ES-I3 (cell line): ENCODE results near the gene SDF2L1.
"Not testable (repeated sequence)": the region's sequence is repeated elsewhere in the genome, so short reads cannot be mapped to it uniquely, and the experiment has no call there.

Experiments
- H3K36me3 ChIP-seq: 2 replicates; pipeline ENCODE4 v1.6.1; 2013; ENCODE audit warnings: mild to moderate bottlenecking, low read length, control low read depth, moderate library complexity; ENCODE audit not compliant: insufficient read depth
- H3K4me1 ChIP-seq: 2 replicates; pipeline ENCODE4 v1.6.1; 2013; ENCODE audit warnings: mild to moderate bottlenecking, control low read depth, low read length; ENCODE audit not compliant: insufficient read depth
- H3K9ac ChIP-seq: 2 replicates; pipeline ENCODE4 v1.6.1; 2013; ENCODE audit warnings: low read depth, mild to moderate bottlenecking, low read length, moderate library complexity
- H3K9me3 ChIP-seq: 2 replicates; pipeline ENCODE4 v1.6.1; 2013; ENCODE audit warnings: mild to moderate bottlenecking, low read length, moderate library complexity; ENCODE audit not compliant: control insufficient read depth, insufficient read depth

SDF2L1 gene

DNA sequence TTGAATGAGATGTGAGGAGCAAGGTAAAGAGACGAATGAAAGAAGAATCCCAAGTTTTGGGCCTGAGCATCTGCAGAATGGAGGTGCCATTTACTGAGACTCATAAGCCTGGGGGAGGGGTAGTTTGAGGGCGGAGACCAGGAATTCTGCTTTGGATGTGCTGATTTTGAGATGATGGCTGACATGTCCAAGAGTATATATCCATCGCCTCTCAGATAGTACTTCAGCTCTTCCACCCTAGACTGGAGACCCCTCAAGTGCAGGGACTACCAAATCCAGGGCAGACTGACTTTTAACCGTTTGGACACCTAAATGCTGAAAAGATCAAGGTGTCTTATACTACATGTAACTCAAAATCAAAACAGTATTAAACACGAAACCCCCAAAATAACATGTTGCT lies 1.3 kb upstream of the SDF2L1 start:
- Histone ChIP-seq H3K4me1 (no peaks in the 10 kb centered on the region), H3K9ac (no peak overlapping the region), H3K36me3 (no peaks in the 10 kb centered on the region), H3K9me3 (no peaks in the 10 kb centered on the region)

DNA sequence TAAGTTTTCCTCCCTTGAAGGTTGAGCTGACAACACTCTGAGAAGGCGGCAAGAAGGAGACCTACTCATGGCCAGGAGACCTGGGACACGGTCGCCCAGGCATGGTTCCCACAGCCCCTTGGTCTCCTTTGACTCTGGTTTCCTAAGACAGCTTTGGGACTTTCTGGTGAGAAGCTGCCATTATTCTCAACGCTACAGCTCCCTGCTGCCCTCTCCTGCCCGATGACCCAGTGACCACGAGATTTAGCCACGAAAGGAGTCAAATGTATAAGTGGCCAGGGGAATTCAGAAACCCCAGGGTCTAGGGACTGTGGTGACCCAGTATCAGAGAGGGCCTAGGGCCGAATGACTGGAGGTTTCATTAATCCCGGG lies 699 bp upstream of the SDF2L1 start:
- Histone ChIP-seq H3K36me3 (no peaks in the 10 kb centered on the region), H3K4me1 (no peaks in the 10 kb centered on the region), H3K9me3 (no peaks in the 10 kb centered on the region), H3K9ac (peak overlapping the region; percentile 73)

DNA sequence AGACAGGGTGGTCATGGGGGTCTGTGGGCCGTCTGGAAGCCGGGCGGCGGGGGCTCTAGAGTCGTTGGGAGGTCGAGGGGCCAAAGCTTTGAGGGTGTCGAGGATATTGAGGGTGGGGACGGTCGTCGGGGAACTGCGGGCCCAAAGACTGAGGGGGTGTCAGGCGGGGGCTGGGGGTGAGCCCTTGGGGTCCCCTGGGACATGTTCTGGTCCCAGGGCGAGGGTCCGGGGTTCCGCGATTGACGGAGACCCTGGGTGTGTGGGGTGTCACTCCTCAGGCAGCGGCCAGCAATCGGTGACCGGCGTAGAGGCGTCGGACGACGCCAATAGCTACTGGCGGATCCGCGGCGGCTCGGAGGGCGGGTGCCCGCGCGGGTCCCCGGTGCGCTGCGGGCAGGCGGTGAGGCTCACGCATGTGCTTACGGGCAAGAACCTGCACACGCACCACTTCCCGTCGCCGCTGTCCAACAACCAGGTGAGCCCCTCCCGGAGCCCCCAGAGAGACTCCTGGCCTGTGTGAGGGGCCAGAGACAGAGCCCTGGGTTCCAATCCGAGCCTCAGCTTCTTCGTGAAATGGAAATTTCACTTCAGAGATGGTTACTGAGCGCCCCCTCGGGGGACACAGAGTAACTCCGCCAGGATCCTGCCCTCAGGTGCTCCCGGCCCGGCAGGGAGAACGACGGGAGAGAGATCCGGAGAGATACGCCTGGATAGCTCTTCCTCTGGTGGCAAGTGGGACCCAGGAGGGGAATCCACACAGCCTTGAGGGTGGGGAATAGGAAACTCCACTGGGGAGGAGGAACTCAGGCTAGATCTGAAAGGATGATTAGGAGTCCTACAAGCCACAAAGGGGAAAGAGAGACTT lies 714 bp downstream of the SDF2L1 start:
- Histone ChIP-seq H3K4me1 (no peaks in the 10 kb centered on the region), H3K9ac (peak overlapping the region; percentile 78), H3K36me3 (no peaks in the 10 kb centered on the region), H3K9me3 (no peaks in the 10 kb centered on the region)

DNA sequence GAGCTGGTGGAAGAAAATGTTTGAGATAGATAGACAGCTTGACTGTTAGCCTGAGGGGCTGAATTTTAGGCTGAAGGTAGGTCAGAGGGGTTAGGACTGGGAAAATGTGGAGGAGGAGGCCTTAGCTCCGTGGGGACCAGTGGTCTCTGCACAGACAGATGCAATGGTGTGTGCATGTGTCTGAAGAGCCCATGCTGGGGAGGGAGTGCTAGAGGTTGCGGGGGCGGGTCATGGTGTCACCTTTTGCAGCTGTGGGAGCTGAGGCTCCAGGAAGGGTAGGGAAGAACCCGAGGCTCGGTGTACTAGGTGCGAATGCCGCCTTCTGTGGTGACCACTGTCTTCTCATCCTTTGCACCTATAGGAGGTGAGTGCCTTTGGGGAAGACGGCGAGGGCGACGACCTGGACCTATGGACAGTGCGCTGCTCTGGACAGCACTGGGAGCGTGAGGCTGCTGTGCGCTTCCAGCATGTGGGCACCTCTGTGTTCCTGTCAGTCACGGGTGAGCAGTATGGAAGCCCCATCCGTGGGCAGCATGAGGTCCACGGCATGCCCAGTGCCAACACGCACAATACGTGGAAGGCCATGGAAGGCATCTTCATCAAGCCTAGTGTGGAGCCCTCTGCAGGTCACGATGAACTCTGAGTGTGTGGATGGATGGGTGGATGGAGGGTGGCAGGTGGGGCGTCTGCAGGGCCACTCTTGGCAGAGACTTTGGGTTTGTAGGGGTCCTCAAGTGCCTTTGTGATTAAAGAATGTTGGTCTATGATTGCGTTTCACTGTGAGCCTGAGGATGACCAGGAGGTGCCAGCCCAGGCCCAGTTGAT lies 1.6 kb downstream of the SDF2L1 start:
- H3K9ac ChIP-seq = 0 out of 2 replicates have a peak overlapping the region, but pooled peaks have one; percentile 78
- no peaks in the 10 kb centered on the region for H3K9me3 ChIP-seq
- no peaks in the 10 kb centered on the region for H3K4me1 ChIP-seq
- H3K36me3 ChIP-seq = no peaks in the 10 kb centered on the region

DNA sequence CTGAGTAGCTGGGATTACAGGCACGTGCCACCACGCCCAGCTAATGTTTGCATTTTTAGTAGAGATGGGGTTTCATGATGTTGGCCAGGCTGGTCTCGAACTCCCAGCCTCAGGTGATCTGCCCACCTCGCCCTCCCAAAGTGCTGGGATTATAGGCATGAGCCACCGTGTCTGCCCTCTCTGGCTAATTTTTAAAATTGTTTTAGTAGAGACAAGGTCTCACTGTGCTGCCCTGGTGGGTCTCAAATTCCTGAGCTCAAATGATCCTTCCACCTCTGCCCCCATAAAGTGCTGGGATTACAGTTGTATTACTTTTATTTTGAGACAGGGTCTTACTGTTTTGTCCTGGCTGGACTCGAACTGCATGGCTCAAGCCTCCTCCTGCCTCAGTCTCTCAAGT lies 3.4 kb downstream of the SDF2L1 start:
- not testable (repeated sequence) for H3K4me1 ChIP-seq, H3K9me3 ChIP-seq, H3K9ac ChIP-seq, H3K36me3 ChIP-seq

DNA sequence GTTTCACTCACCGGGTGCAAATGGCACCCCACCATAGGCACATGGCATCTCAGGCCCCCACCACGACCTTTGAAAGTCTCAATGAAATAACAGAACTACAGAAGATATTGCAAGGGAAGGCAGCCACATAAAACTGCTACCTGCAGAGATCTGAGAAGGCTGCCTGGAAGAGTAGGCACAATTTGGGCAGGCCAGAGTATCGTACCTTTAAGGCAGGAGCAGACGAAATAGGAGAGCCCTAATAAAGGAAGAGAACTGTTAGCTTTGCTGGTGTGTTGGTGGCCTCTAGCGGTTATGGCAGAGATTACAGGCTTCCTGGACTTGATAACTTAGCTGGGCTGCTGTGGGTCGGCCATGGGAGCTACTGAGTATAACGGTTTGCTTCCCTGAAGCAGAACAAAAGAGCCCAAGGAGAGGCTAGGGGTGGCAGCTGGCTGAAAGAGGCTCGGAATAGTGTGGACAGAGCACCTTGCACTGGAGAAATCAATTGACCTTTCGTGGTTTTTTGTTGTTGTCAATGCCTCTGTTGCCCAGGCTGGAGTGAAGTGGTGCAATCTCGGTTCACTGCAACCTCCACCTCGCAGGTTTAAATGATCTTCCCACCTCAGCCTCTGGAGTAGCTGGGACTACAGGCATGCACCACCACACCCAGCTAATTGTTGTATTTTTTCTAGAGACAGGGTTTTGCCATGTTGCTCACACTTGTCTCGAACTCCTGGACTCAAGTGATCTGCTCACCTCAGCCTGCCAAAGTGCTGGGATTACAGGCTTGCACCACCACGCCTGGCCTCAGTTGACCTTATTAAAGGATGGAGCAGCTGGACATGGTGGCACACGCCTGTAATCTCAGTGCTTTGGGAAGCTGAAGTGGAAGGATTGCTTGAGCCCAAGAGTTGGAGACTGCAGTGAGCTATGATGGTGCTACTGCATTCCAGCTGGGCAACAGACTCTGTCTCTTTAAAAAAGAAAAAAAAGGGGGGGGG lies 4.8 kb downstream of the SDF2L1 start:
- H3K9me3 ChIP-seq = no peaks in the 10 kb centered on the region
- no peaks in the 10 kb centered on the region for H3K4me1 ChIP-seq
- no peaks in the 10 kb centered on the region for H3K36me3 ChIP-seq
- no peak overlapping the region for H3K9ac ChIP-seq

DNA sequence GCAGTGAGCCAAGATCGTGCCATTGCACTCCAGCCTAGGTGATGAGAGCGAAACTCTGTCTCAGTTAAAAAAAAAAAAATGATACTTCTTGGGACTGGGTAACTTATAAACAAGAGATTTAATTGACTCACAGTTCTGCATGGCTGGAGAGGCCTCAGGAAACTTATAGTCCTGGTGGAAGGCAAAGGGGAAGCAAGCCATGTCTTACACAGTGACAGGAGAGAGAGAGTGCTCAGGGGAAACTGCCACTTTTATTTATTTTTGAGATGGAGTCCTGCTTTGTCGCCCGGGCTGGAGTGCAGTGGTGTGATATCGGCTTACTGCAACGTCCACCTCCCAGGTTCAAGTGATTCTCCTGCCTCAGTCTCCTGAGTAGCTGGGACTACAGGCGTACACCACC lies 8.2 kb downstream of the SDF2L1 start:
- Histone ChIP-seq H3K9me3 (no peaks in the 10 kb centered on the region), H3K9ac (no peak overlapping the region), H3K4me1 (no peaks in the 10 kb centered on the region), H3K36me3 (0 out of 2 replicates have a peak, but pooled peaks cover 2% of the 10 kb centered on the region)

DNA sequence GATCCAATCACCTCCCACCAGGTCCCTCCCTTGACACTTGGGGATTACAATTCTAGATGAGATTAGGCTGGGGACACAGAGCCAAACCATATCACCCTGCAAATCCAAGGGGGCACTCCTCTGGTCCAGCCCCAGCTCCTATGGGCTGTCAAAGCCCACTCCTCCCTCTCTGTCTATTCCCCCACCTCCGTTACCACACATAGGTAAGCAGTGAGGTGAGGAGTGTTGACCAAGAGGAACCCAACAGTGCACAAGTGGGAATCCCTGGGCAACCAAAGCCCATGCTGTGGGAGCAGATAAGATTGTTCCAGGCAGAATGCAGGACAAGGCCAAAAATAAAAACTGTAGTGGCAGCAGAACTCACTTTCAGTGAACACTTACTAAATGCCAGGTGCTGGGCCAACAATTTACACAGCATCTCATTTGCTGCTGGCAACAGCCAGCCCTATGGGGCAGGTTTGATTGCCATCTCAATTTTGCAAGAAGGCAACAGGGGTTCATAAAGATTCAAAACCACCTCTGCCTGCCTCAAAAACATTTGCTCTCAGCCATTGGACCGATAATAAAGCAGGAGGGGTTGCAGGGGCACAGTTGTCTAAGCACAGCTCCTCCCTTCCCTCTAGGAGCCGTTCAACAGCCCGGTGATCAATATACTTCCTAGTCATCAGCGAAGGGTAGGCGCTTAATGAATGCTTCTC lies 8.9 kb downstream of the SDF2L1 start:
- peak overlapping the region; percentile 99 for H3K9ac ChIP-seq
- no peaks in the 10 kb centered on the region for H3K9me3 ChIP-seq
- H3K36me3 ChIP-seq = 0 out of 2 replicates have a peak, but pooled peaks cover 2% of the 10 kb centered on the region

DNA sequence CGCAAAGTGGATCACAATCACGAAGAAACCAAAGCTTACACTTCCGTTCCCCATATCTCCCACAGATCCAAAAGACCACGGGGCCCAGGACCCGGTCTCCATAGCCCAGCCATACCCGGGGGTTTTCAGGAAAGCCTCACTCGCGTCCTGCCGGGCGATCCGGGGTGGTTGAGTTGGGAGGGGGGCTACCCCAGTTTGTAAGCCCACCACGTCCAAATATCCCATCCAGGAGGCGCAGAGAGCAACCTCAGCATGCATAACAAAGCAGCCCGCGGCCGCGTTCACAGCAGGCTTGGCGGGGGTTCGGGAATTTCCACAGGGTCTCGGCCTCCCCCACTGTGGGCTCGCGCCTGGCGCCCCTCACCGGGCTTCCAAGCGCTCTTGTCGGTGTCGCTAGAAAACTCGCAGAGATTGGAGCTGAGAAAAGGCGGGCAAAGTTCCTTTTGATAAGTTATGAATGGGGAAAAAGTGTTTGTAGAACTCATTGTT lies 9.5 kb downstream of the SDF2L1 start:
- H3K36me3 ChIP-seq = 0 out of 2 replicates have a peak, but pooled peaks cover 2% of the 10 kb centered on the region
- H3K4me1 ChIP-seq = no peaks in the 10 kb centered on the region
- peak overlapping the region; percentile 99 for H3K9ac ChIP-seq
- no peaks in the 10 kb centered on the region for H3K9me3 ChIP-seq

More for the DNA sequence above, 8.9 kb downstream of the SDF2L1 start:
- no peaks in the 10 kb centered on the region for H3K4me1 ChIP-seq

DNA sequence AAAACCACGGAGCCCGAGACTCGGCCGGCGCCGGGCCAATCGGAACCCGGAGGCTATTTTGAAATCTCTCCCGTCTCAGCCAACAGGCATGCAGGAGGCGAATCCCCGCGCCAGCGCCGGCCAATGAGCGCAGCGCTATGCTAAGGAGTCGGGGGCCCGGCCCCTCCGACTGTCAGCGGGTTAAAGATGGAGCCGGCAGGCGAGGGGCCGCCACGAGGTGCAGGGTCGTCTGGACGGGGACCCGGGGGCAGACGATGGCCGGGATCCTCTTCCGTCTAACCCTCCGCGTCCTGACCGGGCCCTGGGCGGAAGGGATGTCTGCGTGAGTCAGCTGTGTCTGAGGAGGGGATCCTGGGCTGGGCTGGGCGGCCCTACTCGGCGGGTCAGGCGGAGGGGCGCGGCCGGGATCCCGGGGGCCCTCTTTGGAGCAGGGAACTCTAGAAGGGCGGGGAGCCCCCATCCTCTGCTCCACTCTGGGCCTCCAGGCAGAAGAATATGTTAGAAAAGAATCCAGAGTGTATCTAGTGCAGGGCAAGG lies 10.0 kb downstream of the SDF2L1 start:
- no peaks in the 10 kb centered on the region for H3K9me3 ChIP-seq
- H3K4me1 ChIP-seq = no peaks in the 10 kb centered on the region
- peak overlapping the region; percentile 99 for H3K9ac ChIP-seq
- 0 out of 2 replicates have a peak, but pooled peaks cover 2% of the 10 kb centered on the region for H3K36me3 ChIP-seq

DNA sequence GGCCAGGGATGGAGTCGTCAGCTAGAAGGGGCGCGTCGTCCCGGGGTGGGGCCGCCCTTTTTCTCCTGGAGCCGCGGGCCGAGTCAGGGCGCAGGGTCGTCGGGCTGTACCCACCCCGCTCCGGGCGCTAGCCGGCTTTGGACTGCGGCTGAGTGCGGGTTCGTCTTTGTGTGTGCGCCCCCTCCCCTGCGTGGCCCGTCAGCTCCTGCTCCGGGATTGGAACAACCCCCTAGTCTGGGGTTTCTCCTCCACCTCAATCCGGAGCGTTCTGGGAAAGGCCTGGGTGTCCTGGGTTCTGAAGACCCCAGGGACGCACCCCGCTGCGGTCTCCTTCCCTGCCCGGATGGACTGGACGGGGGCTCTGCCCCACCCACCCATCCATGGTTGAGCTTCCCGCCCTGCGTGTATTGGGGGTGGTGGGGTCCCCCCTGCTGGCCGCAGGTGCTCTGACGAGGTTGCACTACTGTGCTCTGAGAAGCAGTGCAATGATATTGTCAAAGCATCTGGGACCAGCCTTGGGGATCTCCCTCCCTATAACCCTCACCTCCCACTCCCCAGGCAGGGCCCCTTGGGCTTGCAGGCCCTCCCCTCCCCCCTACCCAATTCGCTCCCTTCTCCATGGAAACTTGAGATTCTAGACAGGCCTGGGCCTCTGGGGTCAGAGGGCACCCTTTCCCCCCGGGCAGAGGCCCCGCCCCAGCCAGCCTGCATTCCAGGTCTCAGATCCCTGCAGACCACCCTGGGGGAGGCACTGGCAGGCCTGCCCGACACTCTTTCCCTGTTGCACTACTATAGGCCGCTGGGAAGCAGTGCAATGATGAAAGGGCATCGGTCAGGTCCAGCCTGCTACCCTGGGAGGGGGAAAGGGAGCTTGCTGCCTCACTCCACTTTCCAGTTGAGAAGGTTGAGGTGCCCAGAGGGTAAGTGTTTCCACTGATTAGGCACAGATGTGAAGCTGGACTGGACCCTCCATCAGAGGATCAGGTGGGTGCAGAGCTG lies 10.7 kb downstream of the SDF2L1 start:
- Histone ChIP-seq H3K9ac (peak overlapping the region; percentile 99), H3K4me1 (no peaks in the 10 kb centered on the region), H3K9me3 (no peaks in the 10 kb centered on the region), H3K36me3 (0 out of 2 replicates have a peak, but pooled peaks cover 2% of the 10 kb centered on the region)

DNA sequence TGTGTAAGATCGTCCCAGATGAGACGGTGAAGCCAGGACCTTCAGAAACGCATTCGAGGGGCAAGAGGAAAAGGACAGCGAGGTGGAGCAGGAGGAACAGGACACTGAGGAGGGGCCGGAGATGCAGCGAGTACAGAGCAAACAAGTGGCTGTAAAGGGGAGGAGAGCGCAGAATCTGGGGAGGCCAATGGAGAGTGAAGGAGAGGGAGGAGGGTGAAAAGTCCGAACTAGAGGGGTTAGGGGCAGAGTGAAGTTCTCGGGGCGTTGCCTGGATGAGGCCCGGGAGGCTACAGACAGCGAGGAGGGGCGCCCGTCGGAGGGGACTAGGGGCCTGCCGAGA lies 14.9 kb downstream of the SDF2L1 start:
- no peaks in the 10 kb centered on the region for H3K9me3 ChIP-seq
- H3K36me3 ChIP-seq = 0 out of 2 replicates have a peak, but pooled peaks cover 2% of the 10 kb centered on the region
- no peaks in the 10 kb centered on the region for H3K4me1 ChIP-seq
- H3K9ac ChIP-seq = peak overlapping the region; percentile 68; the same call in 1 of the 2 replicates
